ENCODE results near the gene FAM78B.

DNA sequence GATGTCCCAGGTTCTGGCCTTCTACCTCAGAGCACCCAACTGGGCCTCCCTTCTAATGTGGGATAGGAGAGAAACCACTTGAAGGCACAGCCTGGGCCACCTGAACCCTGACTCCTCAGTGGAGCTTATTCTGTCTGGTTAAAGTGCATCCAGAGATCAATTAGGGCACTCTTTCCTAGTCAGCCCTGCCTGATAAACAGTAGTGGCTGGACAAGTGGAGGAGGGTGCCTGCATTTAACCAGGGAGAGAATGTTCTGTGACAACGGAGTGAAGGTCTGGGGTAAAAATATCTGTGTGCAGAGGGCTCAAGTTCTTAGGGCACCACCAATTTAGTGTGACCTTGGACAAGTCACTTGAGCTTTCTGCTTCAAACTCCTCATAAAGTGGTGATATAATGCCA lies 101.8 kb downstream of the FAM78B start:
- TF ChIP-seq POLR2AphosphoS5 (IDR thresholded peaks at IDR 0.05; ENCODE audit: low read depth, low read length), result no peak
- no peak for TF ChIP-seq POLR2A (IDR thresholded peaks at IDR 0.05; ENCODE audit: low read depth, low read length)
- TF ChIP-seq TAF1 (IDR thresholded peaks at IDR 0.05; ENCODE audit: borderline replicate concordance, low read depth, low read length), result no peak
